Lung (tissue), 12 donors: Measurements from ENCODE around the gene UPF3A. TPM values are rescaled to one million over a fixed set of nuclear protein-coding genes. Genes with fewer than 3 reads are reported as not detected.
"Not testable (repeated sequence)": the region's sequence is repeated elsewhere in the genome, so short reads cannot be mapped to it uniquely, and the experiment has no call there.

Experiments
- ATAC-seq: fragments of 200-7000 bp; cut with Tn5 transposase; one replicate; pipeline ENCODE4 v1.9.1; 2020; ENCODE audit warnings: moderate number of reproducible peaks; ENCODE audit not compliant: insufficient read depth, low FRiP score
- DNase-seq, 3 donors: peaks; one replicate each; pipeline ENCODE4 v3.0.0-alpha.2; 2013 to 2017
- H3K27ac ChIP-seq, 2 donors: one replicate each; pipeline ENCODE4 v1.5.1; 2013; ENCODE audit warnings: mild to moderate bottlenecking in 2 of 2, moderate library complexity in 2 of 2, control low read depth in 1 of 2, inconsistent platforms in 1 of 2, low read depth in 1 of 2, low read length in 1 of 2
- H3K27me3 ChIP-seq, 3 donors: one replicate each; pipeline ENCODE4 v1.5.1; 2013; ENCODE audit warnings: low read length in 2 of 3; ENCODE audit not compliant: control insufficient read depth in 3 of 3, insufficient read depth in 3 of 3
- H3K36me3 ChIP-seq, 4 donors: one replicate each; pipeline ENCODE4 v1.5.1; 2013; ENCODE audit warnings: low read length in 4 of 4, mild to moderate bottlenecking in 1 of 4, moderate library complexity in 1 of 4; ENCODE audit not compliant: control insufficient read depth in 4 of 4, insufficient read depth in 4 of 4
- H3K4me1 ChIP-seq, 5 donors: one replicate each; pipeline ENCODE4 v1.5.1; 2013; ENCODE audit warnings: low read length in 5 of 5, mild to moderate bottlenecking in 2 of 5, moderate library complexity in 1 of 5; ENCODE audit not compliant: control insufficient read depth in 5 of 5, insufficient read depth in 5 of 5
- H3K4me3 ChIP-seq: one replicate; pipeline ENCODE4 v1.5.1; 2013; ENCODE audit warnings: mild to moderate bottlenecking, control low read depth, moderate library complexity
- H3K9ac ChIP-seq, 2 donors: one replicate each; pipeline ENCODE4 v1.5.1; 2013; ENCODE audit warnings: low read length in 2 of 2, control low read depth in 1 of 2; ENCODE audit not compliant: insufficient read depth in 1 of 2
- H3K9me3 ChIP-seq, 4 donors: one replicate each; pipeline ENCODE4 v1.5.1; 2013; ENCODE audit warnings: low read length in 3 of 4, mild to moderate bottlenecking in 1 of 4, moderate library complexity in 1 of 4; ENCODE audit not compliant: control insufficient read depth in 4 of 4, insufficient read depth in 3 of 4
- CTCF ChIP-seq: IDR thresholded peaks from 2 replicates; pipeline ENCODE4 v1.5.1; 2012; ENCODE audit warnings: mild to moderate bottlenecking; ENCODE audit errors: control extremely low read depth, extremely low read depth
- WGBS, 2 donors: extraction: QIAGEN DNeasy Blood & Tissue Kit; methylation state at CpG; one replicate each; pipeline ENCODE4 v1.1.7; 2013; 5-methylcytosine and 5-hydroxymethylcytosine counted together
- polyA plus RNA-seq, 2 donors: library from polyadenylated mRNA; stranded (reverse); fragments of 200-250 nt; gene quantifications; one replicate each; pipeline ENCODE4 v1.2.1, GENCODE V29; 2013
- total RNA-seq, 2 donors: library from RNA; depleted of rRNA in 1 of 2; stranded (reverse); fragments of >200 nt in 1 of 2; gene quantifications; one replicate each; pipeline ENCODE4 v1.2.1, GENCODE V29; 2014 to 2021
- donor health status: control.
- donor health status: control.
- donor health status: Bipolar disorder and iron deficiency.
- donor health status: healthy.
- donor health status: DM: yes; HTN: yes; CAD: no.

The UPF3A gene
- total and polyA plus RNA-seq, 4 donors = 31.3 to 57.1 (median 42.3) TPM

GRCh38 chr13:114330086-114330485 is 48.7 kb downstream of the UPF3A start:
- no peak for TF ChIP-seq CTCF
- Histone ChIP-seq H3K9ac (no peak overlapping the region), H3K27me3 (no peaks in the 10 kb centered on the region), H3K9me3 (no peaks in the 10 kb centered on the region), H3K27ac (no peak overlapping the region), H3K4me1 (peaks cover 0 to 3% (median 0%) of the 10 kb centered on the region in 5 donors), H3K36me3 (peaks cover 3 to 20% (median 14%) of the 10 kb centered on the region in 4 donors), H3K4me3 (no peak overlapping the region)
- DNase-seq = no peak
- 90 to 93% methylated on average over 5 of the region's 5 CpGs for WGBS, 2 donors
- no peak for ATAC-seq

DNA sequence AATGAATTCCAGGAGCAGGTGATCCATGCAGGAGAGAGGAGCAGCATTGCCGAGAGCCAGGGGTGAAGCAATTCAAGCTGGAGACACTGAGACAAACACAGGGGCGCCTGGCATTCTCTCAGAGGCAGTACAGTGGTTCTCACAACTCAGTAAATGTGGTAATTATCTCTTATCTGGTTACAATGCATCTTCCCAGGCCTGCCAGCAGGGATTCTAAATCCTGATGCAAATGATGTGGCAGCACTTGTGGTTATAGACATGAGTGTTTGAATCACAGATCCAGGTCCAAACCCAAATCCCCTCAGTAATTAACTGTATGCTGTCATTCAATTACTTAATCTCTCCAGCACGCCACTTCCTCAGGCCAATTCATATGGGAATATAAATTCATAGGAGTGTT is 52.5 kb downstream of the UPF3A start:
- not testable (repeated sequence) for H3K9ac ChIP-seq, H3K4me1 ChIP-seq, H3K4me3 ChIP-seq, ATAC-seq, DNase-seq, H3K27ac ChIP-seq, H3K36me3 ChIP-seq, H3K9me3 ChIP-seq, H3K27me3 ChIP-seq
- 87 to 93% methylated on average over 3 of the region's 3 CpGs for WGBS, 2 donors

GRCh38 chr13:114334305-114335053 is 53.1 kb downstream of the UPF3A start:
- H3K27me3 ChIP-seq = no peaks in the 10 kb centered on the region
- no peaks in the 10 kb centered on the region for H3K9me3 ChIP-seq
- H3K4me1 ChIP-seq = no peaks in the 10 kb centered on the region
- no peak overlapping the region for H3K27ac ChIP-seq
- no peak overlapping the region for H3K4me3 ChIP-seq
- no peak overlapping the region for H3K9ac ChIP-seq
- H3K36me3 ChIP-seq = no peaks in the 10 kb centered on the region
- 65 to 70% methylated on average over 5 of the region's 5 CpGs for WGBS, 2 donors
- TF ChIP-seq CTCF = no peak
- no peak for DNase-seq
- no peak for ATAC-seq

GRCh38 chr13:114336457-114336856 is 55.1 kb downstream of the UPF3A start:
- H3K27me3 ChIP-seq, DNase-seq, H3K27ac ChIP-seq, H3K9ac ChIP-seq, H3K9me3 ChIP-seq, H3K36me3 ChIP-seq, ATAC-seq, H3K4me1 ChIP-seq, H3K4me3 ChIP-seq: not testable (repeated sequence)
- WGBS, 2 donors = 82 to 94% methylated on average over 1 of the region's 1 CpG
